B cell (primary cell): ENCODE measurements around the gene SS18L1. TPM values are rescaled to one million over a fixed set of nuclear protein-coding genes. Genes with fewer than 3 reads are reported as not detected.

Source experiments
- ATAC-seq: fragments of 200-7000 bp; cut with Tn5 transposase; one replicate; pipeline ENCODE4 v1.10.0; 2021; ENCODE audit warnings: low read depth, mild to moderate bottlenecking, moderate number of reproducible peaks, moderate library complexity
- CTCF ChIA-PET: fragments of 350-600 bp; sonication (Branson Sonifier 250); formaldehyde crosslinking; loops from one replicate; lab custom pipeline; 2021; ENCODE audit warnings: antibody characterized with exemption, inconsistent platforms; lab: Charles Lee
- POLR2A ChIA-PET: fragments of 350-600 bp; sonication (Branson Sonifier 250); formaldehyde crosslinking; loops from one replicate; lab custom pipeline; 2021; ENCODE audit warnings: antibody characterized with exemption; lab: Charles Lee
- DNase-seq: peaks from one replicate; pipeline ENCODE4 v3.0.0; 2013
- H2AFZ ChIP-seq: 2 replicates; pipeline ENCODE4 v1.6.1; 2012; ENCODE audit warnings: mild to moderate bottlenecking, low read depth, low read length; ENCODE audit not compliant: insufficient read depth, poor library complexity, severe bottlenecking
- H3K27ac ChIP-seq, 2 donors: 1 replicate in 1 of 2; 2 replicates in 1 of 2; pipeline ENCODE4 v1.5.1; 2012 to 2013; ENCODE audit warnings: low read length in 2 of 2, mild to moderate bottlenecking in 2 of 2, moderate library complexity in 1 of 2
- H3K27me3 ChIP-seq, 4 experiments: fragments of 200-600 bp in 1 of 4; sonication (generic) in 1 of 4; replicated peaks in 1 of 4; 1 replicate in 2 of 4; 2 replicates in 2 of 4; pipeline versions ENCODE4 v1.6.1 to v1.7.0; 2013 to 2016; ENCODE audit warnings: low read length in 3 of 4, mild to moderate bottlenecking in 2 of 4, mixed read lengths in 1 of 4, moderate library complexity in 1 of 4; ENCODE audit not compliant: insufficient read depth in 4 of 4, control insufficient read depth in 3 of 4; ENCODE audit errors: control extremely low read depth in 1 of 4
- H3K36me3 ChIP-seq, 2 experiments: replicated peaks in 1 of 2; 1 replicate in 1 of 2; 2 replicates in 1 of 2; pipeline versions ENCODE4 v1.6.1 to v1.7.1; 2013; ENCODE audit warnings: low read length in 1 of 2; ENCODE audit not compliant: insufficient read depth in 2 of 2, control insufficient read depth in 1 of 2; ENCODE audit errors: control extremely low read depth in 1 of 2, extremely low read depth in 1 of 2
- H3K4me1 ChIP-seq, 2 donors: fragments of 200-600 bp in 1 of 2; sonication (generic) in 1 of 2; 1 replicate in 1 of 2; 2 replicates in 1 of 2; pipeline versions ENCODE4 v1.5.1 to v1.6.1; 2013 to 2017; ENCODE audit warnings: low read length in 2 of 2; ENCODE audit not compliant: control insufficient read depth in 2 of 2, insufficient read depth in 2 of 2
- H3K4me2 ChIP-seq: replicated peaks from 2 replicates; pipeline ENCODE3; 2012; ENCODE audit warnings: mild to moderate bottlenecking, low read depth, low read length; ENCODE audit not compliant: poor library complexity, severe bottlenecking
- H3K4me3 ChIP-seq, 5 experiments: fragments of 200-600 bp in 1 of 5; sonication (generic) in 1 of 5; 1 replicate in 3 of 5; 2 replicates in 2 of 5; pipeline versions ENCODE4 v1.5.1 to v1.7.0; 2011 to 2016; ENCODE audit warnings: low read length in 4 of 5, mild to moderate bottlenecking in 4 of 5, low read depth in 2 of 5, control low read depth in 1 of 5, moderate library complexity in 1 of 5; ENCODE audit not compliant: insufficient read depth in 1 of 5; ENCODE audit errors: control extremely low read depth in 1 of 5, extremely low read depth in 1 of 5
- H3K79me2 ChIP-seq: fragments of 200-600 bp; sonication (generic); one replicate; pipeline ENCODE4 v1.6.0; 2016; ENCODE audit warnings: low read length; ENCODE audit not compliant: control insufficient read depth, insufficient read depth
- H3K9ac ChIP-seq: fragments of 200-600 bp; sonication (generic); 2 replicates; pipeline ENCODE4 v1.6.1; 2017; ENCODE audit warnings: mild to moderate bottlenecking, low read length, moderate library complexity
- H3K9me3 ChIP-seq, 3 donors: one replicate each; pipeline versions ENCODE4 v1.6.1 to v1.7.1; 2013; ENCODE audit warnings: low read length in 2 of 3; ENCODE audit not compliant: control insufficient read depth in 2 of 3, insufficient read depth in 1 of 3; ENCODE audit errors: control extremely low read depth in 1 of 3
- H4K20me1 ChIP-seq: 2 replicates; pipeline ENCODE4 v1.6.0; 2012; ENCODE audit warnings: mild to moderate bottlenecking, low read length; ENCODE audit not compliant: insufficient read depth, control insufficient read depth, poor library complexity, severe bottlenecking
- H3K27ac Mint-ChIP-seq: one replicate; pipeline ENCODE4 v1.8.0; 2021; ENCODE audit warnings: mixed read lengths
- H3K27me3 Mint-ChIP-seq: one replicate; pipeline ENCODE4 v1.8.0; 2021; ENCODE audit warnings: mixed read lengths
- H3K4me1 Mint-ChIP-seq: one replicate; pipeline ENCODE4 v1.8.0; 2021; ENCODE audit warnings: mixed read lengths
- H3K4me3 Mint-ChIP-seq: one replicate; pipeline ENCODE4 v1.8.0; 2021; ENCODE audit warnings: mixed read lengths
- H3K9me3 Mint-ChIP-seq: one replicate; pipeline ENCODE4 v1.8.0; 2022; ENCODE audit warnings: mixed read lengths; ENCODE audit not compliant: insufficient read depth
- EZH2 ChIP-seq: IDR thresholded peaks from 2 replicates; pipeline ENCODE4 v1.6.1; 2012; ENCODE audit warnings: borderline replicate concordance, low read depth, mild to moderate bottlenecking, moderate library complexity, low read length; ENCODE audit not compliant: insufficient read depth, poor library complexity, severe bottlenecking
- WGBS: methylation state at CpG from one replicate; pipeline ENCODE4 v1.1.5; 2013; ENCODE audit warnings: missing lambda C conversion rate; ENCODE audit not compliant: insufficient coverage; 5-methylcytosine and 5-hydroxymethylcytosine counted together
- intact Hi-C: fragments of 100-400 bp; cut with micrococcal nuclease; formaldehyde crosslinking; loops from one replicate; pipeline ENCODE4 v1.10.0; 2022
- polyA plus RNA-seq: library from polyadenylated mRNA; depleted of rRNA; stranded (reverse); fragments of >200 nt; gene quantifications from 2 replicates; pipeline ENCODE4 v1.2.3, GENCODE V29; 2012
- total RNA-seq, 2 donors: library from RNA; stranded (reverse); fragments of 120-200 nt in 1 of 2; gene quantifications; 1 replicate in 1 of 2; 2 replicates in 1 of 2; pipeline versions ENCODE4 v1.2.3 to v1.2.4, GENCODE V29; 2013 to 2022
- TF ChIP-seq, protein P1 (sequence below): fragments of 200-600 bp; IDR thresholded peaks from one replicate; pipeline ENCODE4 v1.8.0; 2022; ENCODE audit warnings: antibody characterized with exemption, mild to moderate bottlenecking

Gene SS18L1
- total and polyA plus RNA-seq, 2 donors (not counting 1 experiment from before 2014, with no cell fraction given), result 15.4 to 20.7 TPM

DNA sequence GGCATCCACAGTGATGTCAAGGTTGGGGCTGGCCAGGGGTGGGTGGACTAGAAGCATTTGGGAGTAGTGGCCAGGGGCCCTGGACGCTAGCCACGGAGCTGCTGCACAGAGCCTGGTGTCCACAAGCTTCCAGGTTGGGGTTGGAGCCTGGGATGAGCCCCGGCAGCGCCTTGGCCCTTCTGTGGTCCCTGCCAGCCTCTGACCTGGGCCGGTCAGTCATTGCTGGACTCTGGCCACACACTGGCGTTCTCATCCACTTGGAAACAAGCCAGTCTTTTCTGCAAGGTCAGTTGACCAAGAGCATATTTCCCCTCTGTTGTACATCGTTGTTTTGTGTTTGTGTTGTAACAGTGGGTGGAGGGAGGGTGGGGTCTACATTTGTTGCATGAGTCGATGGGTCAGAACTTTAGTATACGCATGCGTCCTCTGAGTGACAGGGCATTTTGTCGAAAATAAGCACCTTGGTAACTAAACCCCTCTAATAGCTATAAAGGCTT is 8.8 kb upstream of the SS18L1 start:
- H3K9me3 ChIP-seq, result no peaks in the 10 kb centered on the region
- peaks cover 25% of the 10 kb centered on the region for H3K79me2 ChIP-seq
- H3K27ac ChIP-seq, result no peak overlapping the region
- no peak overlapping the region for H3K4me2 ChIP-seq
- Mint-ChIP-seq H3K27ac (no peak overlapping the region), H3K9me3 (no peaks in the 10 kb centered on the region), H3K4me3 (no peak overlapping the region), H3K27me3 (no peaks in the 10 kb centered on the region), H3K4me1 (peaks cover 25% of the 10 kb centered on the region)
- no peaks in the 10 kb centered on the region for H3K27me3 ChIP-seq
- CTCF ChIA-PET, result interaction anchor here (0.9 to 4.3 kb wide), 7 partner anchors 8 to 131 kb away, joined by 3 to 56 read pairs (median 8); no protein-coding TSS in a partner anchor
- intact Hi-C loops, result loop anchor here (5.0 kb wide), 1 partner anchor 107 kb away; no protein-coding TSS in a partner anchor
- no peak overlapping the region for H3K4me3 ChIP-seq
- no peak for DNase-seq
- peaks cover 1 to 92% of the 10 kb centered on the region in 2 experiments for H3K36me3 ChIP-seq
- TF ChIP-seq EZH2, result no peak
- TF ChIP-seq, protein P1, sequence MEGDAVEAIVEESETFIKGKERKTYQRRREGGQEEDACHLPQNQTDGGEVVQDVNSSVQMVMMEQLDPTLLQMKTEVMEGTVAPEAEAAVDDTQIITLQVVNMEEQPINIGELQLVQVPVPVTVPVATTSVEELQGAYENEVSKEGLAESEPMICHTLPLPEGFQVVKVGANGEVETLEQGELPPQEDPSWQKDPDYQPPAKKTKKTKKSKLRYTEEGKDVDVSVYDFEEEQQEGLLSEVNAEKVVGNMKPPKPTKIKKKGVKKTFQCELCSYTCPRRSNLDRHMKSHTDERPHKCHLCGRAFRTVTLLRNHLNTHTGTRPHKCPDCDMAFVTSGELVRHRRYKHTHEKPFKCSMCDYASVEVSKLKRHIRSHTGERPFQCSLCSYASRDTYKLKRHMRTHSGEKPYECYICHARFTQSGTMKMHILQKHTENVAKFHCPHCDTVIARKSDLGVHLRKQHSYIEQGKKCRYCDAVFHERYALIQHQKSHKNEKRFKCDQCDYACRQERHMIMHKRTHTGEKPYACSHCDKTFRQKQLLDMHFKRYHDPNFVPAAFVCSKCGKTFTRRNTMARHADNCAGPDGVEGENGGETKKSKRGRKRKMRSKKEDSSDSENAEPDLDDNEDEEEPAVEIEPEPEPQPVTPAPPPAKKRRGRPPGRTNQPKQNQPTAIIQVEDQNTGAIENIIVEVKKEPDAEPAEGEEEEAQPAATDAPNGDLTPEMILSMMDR, result no peak
- H3K4me1 ChIP-seq, result peaks cover 0 to 23% of the 10 kb centered on the region in 2 donors
- H2AFZ ChIP-seq, result no peak overlapping the region
- ATAC-seq, result no peak
- WGBS, result 97% methylated on average over 7 of the region's 11 CpGs
- H3K9ac ChIP-seq, result no peak overlapping the region
- H4K20me1 ChIP-seq, result peaks cover 55% of the 10 kb centered on the region
- POLR2A ChIA-PET, result no interaction called here

GRCh38 chr20:62135573-62136266 is 7.8 kb upstream of the SS18L1 start:
- H3K4me1 ChIP-seq, result peaks cover 2 to 16% of the 10 kb centered on the region in 2 donors
- no peaks in the 10 kb centered on the region for H3K27me3 ChIP-seq
- no peak overlapping the region for H2AFZ ChIP-seq
- intact Hi-C loops, result loop anchor here (1.0 to 5.0 kb wide), 2 partner anchors 13 to 108 kb away; partner anchors contain the start of gene LSM14B
- no peak for DNase-seq
- H3K27me3 Mint-ChIP-seq, result no peaks in the 10 kb centered on the region
- H3K36me3 ChIP-seq, result peaks cover 1 to 91% of the 10 kb centered on the region in 2 experiments
- no peak for TF ChIP-seq EZH2
- TF ChIP-seq, protein P1, result no peak
- ATAC-seq, result no peak
- CTCF ChIA-PET, result interaction anchor here (0.7 to 4.3 kb wide), 11 partner anchors 9 to 132 kb away, joined by 3 to 56 read pairs (median 3); partner anchors contain the start of gene LSM14B
- no peak overlapping the region for H3K4me2 ChIP-seq
- H4K20me1 ChIP-seq, result peaks cover 65% of the 10 kb centered on the region
- H3K9me3 Mint-ChIP-seq, result no peaks in the 10 kb centered on the region
- H3K79me2 ChIP-seq, result peaks cover 20% of the 10 kb centered on the region
- H3K4me3 ChIP-seq, result no peak overlapping the region
- WGBS, result 97% methylated on average over 8 of the region's 8 CpGs
- H3K4me1 Mint-ChIP-seq, result peaks cover 28% of the 10 kb centered on the region
- H3K27ac ChIP-seq, result no peak overlapping the region
- no peaks in the 10 kb centered on the region for H3K9me3 ChIP-seq
- H3K9ac ChIP-seq, result no peak overlapping the region
- POLR2A ChIA-PET, result interaction anchor here (0.9 kb wide), 1 partner anchor 125 kb away, joined by 5 read pairs; no protein-coding TSS in a partner anchor
- no peak overlapping the region for H3K4me3 Mint-ChIP-seq
- H3K27ac Mint-ChIP-seq, result no peak overlapping the region
